H1 (cell line): Measurements from ENCODE around the gene RIMS3. TPM values are rescaled to one million over a fixed set of nuclear protein-coding genes. Genes with fewer than 3 reads are reported as not detected.

Experiments used
- CTCF ChIA-PET: fragments of 300-600 bp; sonication (Branson Sonifier 250); formaldehyde crosslinking; loops from one replicate; lab custom pipeline; 2021; ENCODE audit not compliant: partially characterized antibody; lab: Charles Lee
- POLR2A ChIA-PET: fragments of 300-600 bp; sonication (Branson Sonifier 250); formaldehyde crosslinking; loops from one replicate; lab custom pipeline; 2021; ENCODE audit warnings: inconsistent platforms; ENCODE audit not compliant: partially characterized antibody; lab: Charles Lee
- DNase-seq, 2 experiments: peaks; one replicate each; pipeline versions ENCODE4 v3.0.0 to v3.0.0-alpha.2; 2010 to 2022; ENCODE audit warnings: low spot score in 2 of 2, low read depth in 1 of 2, mixed read lengths in 1 of 2
- FAIRE-seq: peaks from 2 replicates; lab custom pipeline; 2011; peaks lifted over from hg19 to GRCh38; lab: Jason Lieb, UNC
- H2AFZ ChIP-seq: 2 replicates; pipeline ENCODE4 v1.8.1; 2012; ENCODE audit warnings: low read length, inconsistent platforms
- H2AK5ac ChIP-seq: 2 replicates; pipeline ENCODE4 v1.6.1; 2013; ENCODE audit warnings: low read depth, low read length
- H2BK120ac ChIP-seq: replicated peaks from 2 replicates; pipeline ENCODE3; 2013; ENCODE audit warnings: low read depth, low read length, inconsistent platforms
- H2BK12ac ChIP-seq: 2 replicates; pipeline ENCODE4 v1.6.1; 2013; ENCODE audit warnings: low read depth, low read length
- H2BK15ac ChIP-seq: 2 replicates; pipeline ENCODE4 v1.6.1; 2013; ENCODE audit warnings: low read length
- H2BK20ac ChIP-seq: 2 replicates; pipeline ENCODE4 v1.6.1; 2013; ENCODE audit warnings: low read length
- H2BK5ac ChIP-seq: 2 replicates; pipeline ENCODE4 v1.6.1; 2013; ENCODE audit warnings: low read depth, low read length
- H3K14ac ChIP-seq: 2 replicates; pipeline ENCODE4 v1.6.1; 2013; ENCODE audit warnings: inconsistent platforms; ENCODE audit not compliant: insufficient read length
- H3K18ac ChIP-seq: 2 replicates; pipeline ENCODE4 v1.6.1; 2013; ENCODE audit warnings: low read length; ENCODE audit errors: extremely low read depth
- H3K23ac ChIP-seq: 2 replicates; pipeline ENCODE4 v1.6.1; 2013; ENCODE audit warnings: inconsistent platforms; ENCODE audit not compliant: insufficient read length
- H3K23me2 ChIP-seq: 2 replicates; pipeline ENCODE4 v1.6.1; 2013; ENCODE audit warnings: low read depth, low read length
- H3K27ac ChIP-seq: 2 replicates; pipeline ENCODE4 v1.6.1; 2011; ENCODE audit warnings: low read depth, low read length, inconsistent platforms
- H3K27me3 ChIP-seq, 4 experiments: replicated peaks in 1 of 4; 1 replicate in 1 of 4; 2 replicates in 3 of 4; pipeline versions ENCODE4 v1.6.1 to v1.8.1; 2011 to 2013; ENCODE audit warnings: low read length in 3 of 4, mild to moderate bottlenecking in 3 of 4, inconsistent platforms in 2 of 4, mixed read lengths in 2 of 4, moderate library complexity in 1 of 4; ENCODE audit not compliant: control insufficient read depth in 3 of 4, insufficient read depth in 3 of 4; ENCODE audit errors: extremely low read depth in 1 of 4
- H3K36me3 ChIP-seq, 4 experiments: 2 replicates each; pipeline versions ENCODE4 v1.6.1 to v1.8.1; 2011 to 2013; ENCODE audit warnings: mild to moderate bottlenecking in 4 of 4, low read length in 3 of 4, moderate library complexity in 2 of 4, control low read depth in 1 of 4, inconsistent platforms in 1 of 4; ENCODE audit not compliant: insufficient read depth in 4 of 4, control insufficient read depth in 2 of 4
- H3K4ac ChIP-seq: replicated peaks from 2 replicates; pipeline ENCODE3; 2013; ENCODE audit warnings: low read length, low read depth, mixed read lengths, inconsistent platforms; ENCODE audit not compliant: insufficient read length
- H3K4me1 ChIP-seq, 4 experiments: replicated peaks in 1 of 4; 1 replicate in 1 of 4; 2 replicates in 3 of 4; pipeline versions ENCODE4 v1.6.1 to v1.8.1; 2011 to 2013; ENCODE audit warnings: low read length in 3 of 4, inconsistent platforms in 2 of 4, mixed read lengths in 1 of 4; ENCODE audit not compliant: insufficient read depth in 4 of 4, control insufficient read depth in 3 of 4
- H3K4me2 ChIP-seq, 2 experiments: 2 replicates each; pipeline versions ENCODE4 v1.6.1 to v1.8.1; 2011 to 2013; ENCODE audit warnings: low read depth in 2 of 2, low read length in 2 of 2, control low read depth in 1 of 2, inconsistent platforms in 1 of 2, mild to moderate bottlenecking in 1 of 2; ENCODE audit not compliant: insufficient read depth in 1 of 2
- H3K4me3 ChIP-seq, 4 experiments: fragments of 200-600, 300-600 bp in 1 of 4; sonication (generic), shearing (Covaris generic), sonication (Bioruptor Twin) in 1 of 4; 2 replicates each; pipeline versions ENCODE4 v1.5.1 to v1.8.1; 2011 to 2016; ENCODE audit warnings: low read length in 4 of 4, low read depth in 3 of 4, control low read depth in 2 of 4, inconsistent platforms in 2 of 4, mild to moderate bottlenecking in 2 of 4, mixed read lengths in 1 of 4, moderate library complexity in 1 of 4; ENCODE audit not compliant: insufficient read depth in 2 of 4; ENCODE audit errors: extremely low read depth in 1 of 4
- H3K56ac ChIP-seq: replicated peaks from 2 replicates; pipeline ENCODE3; 2013; ENCODE audit warnings: low read depth, mild to moderate bottlenecking, mixed read lengths, low read length, inconsistent platforms; ENCODE audit not compliant: insufficient read length
- H3K79me1 ChIP-seq: 2 replicates; pipeline ENCODE4 v1.6.1; 2013; ENCODE audit warnings: low read depth, low read length, control low read depth
- H3K79me2 ChIP-seq, 2 experiments: 2 replicates each; pipeline versions ENCODE4 v1.6.1 to v1.8.1; 2012 to 2013; ENCODE audit warnings: low read length in 2 of 2, mild to moderate bottlenecking in 2 of 2, inconsistent platforms in 1 of 2; ENCODE audit not compliant: insufficient read depth in 2 of 2, control insufficient read depth in 1 of 2
- H3K9ac ChIP-seq, 4 experiments: replicated peaks in 1 of 4; 1 replicate in 1 of 4; 2 replicates in 3 of 4; pipeline versions ENCODE4 v1.6.1 to v1.8.1; 2011 to 2013; ENCODE audit warnings: low read depth in 3 of 4, low read length in 3 of 4, control low read depth in 2 of 4, mild to moderate bottlenecking in 2 of 4, moderate library complexity in 2 of 4, inconsistent platforms in 1 of 4; ENCODE audit errors: extremely low read depth in 1 of 4
- H3K9me3 ChIP-seq, 2 experiments: 2 replicates each; pipeline versions ENCODE4 v1.6.1 to v1.8.1; 2012 to 2013; ENCODE audit warnings: mild to moderate bottlenecking in 2 of 2, moderate library complexity in 2 of 2, control low read depth in 1 of 2, inconsistent platforms in 1 of 2, low read depth in 1 of 2, low read length in 1 of 2, mixed read lengths in 1 of 2; ENCODE audit not compliant: insufficient read depth in 2 of 2
- H4K20me1 ChIP-seq, 2 experiments: replicated peaks in 1 of 2; 2 replicates each; pipeline versions ENCODE3 to v1.8.1; 2011 to 2013; ENCODE audit warnings: inconsistent platforms in 2 of 2, low read length in 2 of 2, mild to moderate bottlenecking in 1 of 2; ENCODE audit not compliant: insufficient read depth in 2 of 2, control insufficient read depth in 1 of 2
- H4K5ac ChIP-seq: 2 replicates; pipeline ENCODE4 v1.6.1; 2013; ENCODE audit warnings: low read length, low read depth, mixed read lengths, inconsistent platforms; ENCODE audit not compliant: insufficient read length
- H4K8ac ChIP-seq: 2 replicates; pipeline ENCODE4 v1.8.0; 2013; ENCODE audit warnings: mild to moderate bottlenecking, moderate library complexity, low read length, inconsistent platforms; ENCODE audit not compliant: insufficient read depth; ENCODE audit errors: extremely low read depth
- H4K91ac ChIP-seq: replicated peaks from 2 replicates; pipeline ENCODE3; 2013; ENCODE audit warnings: low read length, mixed read lengths, inconsistent platforms; ENCODE audit not compliant: insufficient read length
- BRCA1 ChIP-seq: IDR thresholded peaks from 2 replicates; pipeline ENCODE4 v1.6.1; 2012; ENCODE audit warnings: low read depth, low read length, improper control_type of control experiment
- EGR1 ChIP-seq: IDR thresholded peaks from 2 replicates; pipeline ENCODE4 v1.6.1; 2011; ENCODE audit warnings: low read depth, low read length, borderline replicate concordance
- FOSL1 ChIP-seq: IDR thresholded peaks from 2 replicates; pipeline ENCODE4 v1.6.1; 2011; ENCODE audit warnings: mild to moderate bottlenecking, low read depth, low read length, moderate library complexity; ENCODE audit not compliant: insufficient read depth
- GTF2F1 ChIP-seq: IDR thresholded peaks from 2 replicates; pipeline ENCODE4 v1.6.1; 2012; ENCODE audit warnings: low read depth, low read length, improper control_type of control experiment, borderline replicate concordance
- NANOG ChIP-seq: IDR thresholded peaks from 2 replicates; pipeline ENCODE4 v1.6.1; 2011; ENCODE audit warnings: low read length, low read depth, mild to moderate bottlenecking, inconsistent platforms; ENCODE audit not compliant: insufficient read depth, poor library complexity, severe bottlenecking
- SP1 ChIP-seq: IDR thresholded peaks from 2 replicates; pipeline ENCODE4 v1.6.1; 2011; ENCODE audit warnings: low read depth, low read length
- SP2 ChIP-seq: IDR thresholded peaks from 2 replicates; pipeline ENCODE4 v1.6.1; 2012; ENCODE audit warnings: mild to moderate bottlenecking, low read length, inconsistent platforms
- SP4 ChIP-seq: IDR thresholded peaks from 2 replicates; pipeline ENCODE4 v1.6.1; 2012; ENCODE audit warnings: low read length, inconsistent platforms
- SUZ12 ChIP-seq: fragments of 200-600 bp; sonication (generic); IDR thresholded peaks from 2 replicates; pipeline ENCODE4 v1.6.1; 2012; ENCODE audit warnings: mild to moderate bottlenecking, inconsistent platforms, low read length, moderate library complexity, mixed read lengths
- TAF1 ChIP-seq: IDR thresholded peaks from 2 replicates; pipeline ENCODE4 v1.6.1; 2011; ENCODE audit warnings: mild to moderate bottlenecking, low read depth, low read length
- TBP ChIP-seq: IDR thresholded peaks from 2 replicates; pipeline ENCODE4 v1.6.1; 2011; ENCODE audit warnings: low read depth, low read length, improper control_type of control experiment
- WGBS, 2 experiments: shearing (Covaris generic) in 1 of 2; methylation state at CpG; one replicate each; pipeline versions ENCODE4 v1.1.6 to v1.1.7; 2013 to 2015; ENCODE audit warnings: low lambda C conversion rate in 2 of 2, mixed read lengths in 2 of 2, inconsistent platforms in 1 of 2, low coverage in 1 of 2, missing lambda C conversion rate in 1 of 2; ENCODE audit not compliant: insufficient replicate concordance in 2 of 2, insufficient coverage in 1 of 2, insufficient read length in 1 of 2; ENCODE audit errors: extremely low coverage in 1 of 2, missing lambda C conversion rate in 1 of 2; 5-methylcytosine and 5-hydroxymethylcytosine counted together
- polyA plus RNA-seq, 7 experiments: library from polyadenylated mRNA; depleted of rRNA in 3 of 7; stranded (reverse) in 5 of 7; unstranded in 2 of 7; fragments of >200 nt in 5 of 7; fragments of 200-250 nt in 2 of 7; gene quantifications; 1 replicate in 5 of 7; 2 replicates in 1 of 7; 4 replicates in 1 of 7; pipeline versions ENCODE4 v1.2.1 to v1.2.3, GENCODE V29; 2011 to 2013; ENCODE audit warnings: missing spikeins in 2 of 7, mixed read lengths in 2 of 7
- total RNA-seq: library from RNA; stranded (reverse); fragmentation: NEBNext Ultra II Directional; extraction: Animal tissue kit (Norgen Biotek cat#: 25700); gene quantifications from 2 replicates; pipeline ENCODE4 v1.2.1, GENCODE V29; 2021
- TF ChIP-seq, protein P1 (sequence below): IDR thresholded peaks from 2 replicates; pipeline ENCODE4 v1.6.1; 2012; ENCODE audit warnings: inconsistent platforms
- TF ChIP-seq, protein P2 (sequence below): IDR thresholded peaks from 2 replicates; pipeline ENCODE4 v1.6.1; 2012; ENCODE audit warnings: low read length, inconsistent platforms

Gene RIMS3
- total and polyA plus RNA-seq, 2 of the 8 experiments (the other 6 are each of a cell fraction or from before 2014, with no cell fraction given), result 13.3 to 20.6 TPM

DNA sequence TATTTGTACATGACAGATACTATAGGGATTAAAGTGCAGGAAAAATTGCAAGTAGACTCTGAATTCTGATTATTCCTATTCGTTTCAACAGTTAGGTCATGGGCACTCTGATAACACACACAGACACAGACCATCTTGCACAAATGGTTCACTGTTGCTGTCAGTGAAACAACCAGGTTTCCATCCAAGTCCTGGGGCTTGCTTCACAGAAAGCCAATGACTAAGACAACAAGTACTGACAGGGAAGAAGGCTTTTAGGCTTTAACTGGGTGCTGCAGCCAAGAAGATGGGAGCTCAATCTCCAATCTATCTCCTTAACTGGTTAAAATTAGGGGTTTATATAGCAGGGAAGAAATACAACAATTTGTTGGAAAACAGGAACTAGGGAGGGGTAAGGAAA lies 57.6 kb downstream of the RIMS3 start:
- H3K56ac ChIP-seq, result no peak overlapping the region
- H3K27ac ChIP-seq, result no peak overlapping the region
- ChIA-PET CTCF (interaction anchor here (1.2 to 1.6 kb wide), 2 partner anchors 26 to 163 kb away, joined by 3 to 4 read pairs; no protein-coding TSS in a partner anchor), POLR2A (interaction anchor here (0.9 to 1.7 kb wide), 3 partner anchors 14 to 83 kb away, joined by 4 to 5 read pairs (median 4); partner anchors contain the start of gene NFYC)
- no peak overlapping the region for H2BK20ac ChIP-seq
- H3K36me3 ChIP-seq, result no peaks in the 10 kb centered on the region
- no peak overlapping the region for H3K4me3 ChIP-seq
- no peak overlapping the region for H2AK5ac ChIP-seq
- no peak overlapping the region for H2BK12ac ChIP-seq
- H3K4me1 ChIP-seq, result peaks cover 0 to 4% (median 2%) of the 10 kb centered on the region in 4 experiments; a peak in 3 of 7 replicates
- H3K9ac ChIP-seq, result no peak overlapping the region
- no peaks in the 10 kb centered on the region for H3K23me2 ChIP-seq
- H3K79me2 ChIP-seq, result no peaks in the 10 kb centered on the region
- H3K18ac ChIP-seq, result no peak overlapping the region
- 67% methylated on average over 1 of the region's 1 CpG; no CpG with 5 or more reads in 1 of the 2 experiments for WGBS, 2 experiments
- H2BK15ac ChIP-seq, result no peak overlapping the region
- H2BK5ac ChIP-seq, result no peak overlapping the region
- DNase-seq, result no peak
- H4K91ac ChIP-seq, result no peak overlapping the region
- 0 out of 4 replicates have a peak, but pooled peaks cover 0 to 2% of the 10 kb centered on the region in 2 experiments for H3K9me3 ChIP-seq
- no peak overlapping the region for H2AFZ ChIP-seq
- H3K23ac ChIP-seq, result no peak overlapping the region
- H3K27me3 ChIP-seq, result no peaks in the 10 kb centered on the region
- no peak overlapping the region for H4K8ac ChIP-seq
- H3K4ac ChIP-seq, result no peak overlapping the region
- H2BK120ac ChIP-seq, result no peak overlapping the region
- no peak overlapping the region for H3K4me2 ChIP-seq
- FAIRE-seq, result no peak
- H4K5ac ChIP-seq, result no peak overlapping the region
- H3K14ac ChIP-seq, result no peak overlapping the region
- no peaks in the 10 kb centered on the region for H4K20me1 ChIP-seq
- no peaks in the 10 kb centered on the region for H3K79me1 ChIP-seq
- TF ChIP-seq SP4 (no peak), SUZ12 (no peak), EGR1 (no peak), NANOG (no peak), TBP (no peak), FOSL1 (no peak), SP1 (no peak), TAF1 (no peak), GTF2F1 (no peak), BRCA1 (no peak), SP2 (no peak)
- TF ChIP-seq, protein P1, sequence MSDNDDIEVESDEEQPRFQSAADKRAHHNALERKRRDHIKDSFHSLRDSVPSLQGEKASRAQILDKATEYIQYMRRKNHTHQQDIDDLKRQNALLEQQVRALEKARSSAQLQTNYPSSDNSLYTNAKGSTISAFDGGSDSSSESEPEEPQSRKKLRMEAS, result no peak
- TF ChIP-seq, protein P2, sequence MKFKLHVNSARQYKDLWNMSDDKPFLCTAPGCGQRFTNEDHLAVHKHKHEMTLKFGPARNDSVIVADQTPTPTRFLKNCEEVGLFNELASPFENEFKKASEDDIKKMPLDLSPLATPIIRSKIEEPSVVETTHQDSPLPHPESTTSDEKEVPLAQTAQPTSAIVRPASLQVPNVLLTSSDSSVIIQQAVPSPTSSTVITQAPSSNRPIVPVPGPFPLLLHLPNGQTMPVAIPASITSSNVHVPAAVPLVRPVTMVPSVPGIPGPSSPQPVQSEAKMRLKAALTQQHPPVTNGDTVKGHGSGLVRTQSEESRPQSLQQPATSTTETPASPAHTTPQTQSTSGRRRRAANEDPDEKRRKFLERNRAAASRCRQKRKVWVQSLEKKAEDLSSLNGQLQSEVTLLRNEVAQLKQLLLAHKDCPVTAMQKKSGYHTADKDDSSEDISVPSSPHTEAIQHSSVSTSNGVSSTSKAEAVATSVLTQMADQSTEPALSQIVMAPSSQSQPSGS, result no peak
